ENCODE measurements around the gene GARIN3.

The GARIN3 gene

GRCh38 chr5:157148734-157149615, 17.1 kb downstream of the GARIN3 start:
- DNase-seq (ENCODE audit: low read depth in 2 of 2): peak; percentile 49 to 63

GRCh38 chr5:157143127-157143971, 22.7 kb downstream of the GARIN3 start:
- peak; percentile 45 to 46 for DNase-seq (ENCODE audit: low read depth in 2 of 2)

GRCh38 chr5:157142317-157143126, 23.5 kb downstream of the GARIN3 start, which contains the start of gene MED7:
Gene MED7, minus strand, starts transcription at chr5:157142865. Its CDS starts 3,434 bp downstream, at chr5:157139431.
- peak; percentile 72 to 82 for DNase-seq (ENCODE audit: low read depth in 2 of 2)

GRCh38 chr5:157137691-157138090, 28.4 kb downstream of the GARIN3 start:
- no peak for DNase-seq (ENCODE audit: low read depth in 2 of 2)

- no peak for DNase-seq (ENCODE audit: low read depth in 2 of 2)
These were observed 33.8 kb downstream of the GARIN3 start for GRCh38 chr5:157132281-157132612.

GRCh38 chr5:157130925-157131324, 35.1 kb downstream of the GARIN3 start:
- no peak for DNase-seq (ENCODE audit: low read depth in 2 of 2)

GRCh38 chr5:157121709-157122108, 44.4 kb downstream of the GARIN3 start:
- no peak for DNase-seq (ENCODE audit: low read depth in 2 of 2)

- no peak for DNase-seq (ENCODE audit: low read depth in 2 of 2)
These were observed 46.0 kb downstream of the GARIN3 start for GRCh38 chr5:157120102-157120501.

- DNase-seq (ENCODE audit: low read depth in 2 of 2): peak in 1 of 2 donors; percentile 15
These were observed 49.5 kb downstream of the GARIN3 start for GRCh38 chr5:157116483-157116954.

GRCh38 chr5:157115502-157115901, 50.6 kb downstream of the GARIN3 start:
- no peak for DNase-seq (ENCODE audit: low read depth in 2 of 2)

- no peak for DNase-seq (ENCODE audit: low read depth in 2 of 2)
These were observed 51.1 kb downstream of the GARIN3 start for GRCh38 chr5:157115012-157115411.

- no peak for DNase-seq (ENCODE audit: low read depth in 2 of 2)
These were observed 53.1 kb downstream of the GARIN3 start for GRCh38 chr5:157113002-157113401.
